GM12878 (cell line): ENCODE measurements around the gene AJUBA. TPM values are rescaled to one million over a fixed set of nuclear protein-coding genes. Genes with fewer than 3 reads are reported as not detected.

Source experiments
- ATAC-seq: fragments of 200-7000 bp; cut with Tn5 transposase; 3 replicates; pipeline ENCODE4 v1.9.1; 2020; ENCODE audit warnings: mild to moderate bottlenecking, moderate library complexity
- BruUV-seq: library from RNA; stranded (reverse); fragments of 400-500 nt; replicated peaks from 2 replicates; lab custom pipeline; 2021; lab: Mats Ljungman, UMichigan
- CTCF ChIA-PET: fragments of 300-600 bp; sonication (Branson Sonifier 250); formaldehyde crosslinking; extraction: SDS; loops from one replicate; lab custom pipeline; 2021; ENCODE audit warnings: inconsistent platforms; lab: Yijun Ruan, JAX
- POLR2A ChIA-PET: fragments of 350-600 bp; formaldehyde crosslinking; extraction: SDS; loops from one replicate; lab custom pipeline; 2021; ENCODE audit warnings: inconsistent platforms; lab: Charles Lee
- RAD21 ChIA-PET: fragments of 300-600 bp; sonication (Branson Sonifier 250); formaldehyde crosslinking; loops from one replicate; lab custom pipeline; 2023; ENCODE audit warnings: antibody characterized with exemption; ENCODE audit not compliant: unreplicated experiment; lab: Charles Lee
- SMC1A ChIA-PET: fragments of 300-600 bp; sonication (Branson Sonifier 250); formaldehyde crosslinking; loops from one replicate; lab custom pipeline; 2023; ENCODE audit not compliant: unreplicated experiment, uncharacterized antibody; lab: Charles Lee
- DNase-seq: peaks from one replicate; pipeline ENCODE4 v3.0.0-alpha.2; 2011; ENCODE audit warnings: low read depth, low spot score
- FAIRE-seq: peaks from 3 replicates; lab custom pipeline; 2011; peaks lifted over from hg19 to GRCh38; lab: Jason Lieb, UNC
- H2AFZ ChIP-seq: 2 replicates; pipeline ENCODE4 v1.6.0; 2011; ENCODE audit warnings: low read depth, low read length, control low read depth; ENCODE audit not compliant: control insufficient read depth
- H3K27ac ChIP-seq: 2 replicates; pipeline ENCODE4 v1.5.1; 2011; ENCODE audit warnings: control low read depth; ENCODE audit not compliant: control insufficient read depth, insufficient read depth
- H3K27me3 ChIP-seq, 2 experiments: replicated peaks in 1 of 2; 2 replicates each; pipeline versions ENCODE4 v1.6.0 to v1.6.1; 2011; ENCODE audit warnings: low read length in 1 of 2; ENCODE audit not compliant: control insufficient read depth in 2 of 2, insufficient read depth in 2 of 2
- H3K36me3 ChIP-seq, 2 experiments: 2 replicates each; pipeline ENCODE4 v1.5.1; 2011; ENCODE audit warnings: low read length in 1 of 2; ENCODE audit not compliant: control insufficient read depth in 2 of 2, insufficient read depth in 2 of 2
- H3K4me1 ChIP-seq: 2 replicates; pipeline ENCODE4 v1.6.1; 2011; ENCODE audit warnings: mild to moderate bottlenecking, low read length, moderate library complexity, mixed read lengths; ENCODE audit not compliant: control insufficient read depth, insufficient read depth
- H3K4me2 ChIP-seq: 2 replicates; pipeline ENCODE4 v1.6.0; 2011; ENCODE audit warnings: control low read depth; ENCODE audit not compliant: control insufficient read depth, insufficient read depth
- H3K4me3 ChIP-seq: fragments of 200-600 bp; sonication (generic); 2 replicates; pipeline ENCODE4 v1.5.1; 2016
- H3K79me2 ChIP-seq: 2 replicates; pipeline ENCODE4 v1.6.0; 2011; ENCODE audit warnings: low read length; ENCODE audit not compliant: control insufficient read depth, insufficient read depth
- H3K9ac ChIP-seq: 2 replicates; pipeline ENCODE4 v1.8.0; 2011; ENCODE audit warnings: low read length, control low read depth, mixed read lengths; ENCODE audit not compliant: control insufficient read depth, insufficient read depth
- H3K9me3 ChIP-seq: replicated peaks from 3 replicates; pipeline ENCODE4 v1.5.1; 2011; ENCODE audit warnings: mild to moderate bottlenecking, low read length; ENCODE audit not compliant: control insufficient read depth, insufficient read depth
- H4K20me1 ChIP-seq: 2 replicates; pipeline ENCODE4 v1.6.0; 2011; ENCODE audit not compliant: control insufficient read depth, insufficient read depth
- CHD2 ChIP-seq: IDR thresholded peaks from 2 replicates; pipeline ENCODE4 v1.6.1; 2011; ENCODE audit warnings: low read depth, low read length, improper control_type of control experiment, borderline replicate concordance
- ELK1 ChIP-seq: IDR thresholded peaks from 2 replicates; pipeline ENCODE4 v1.6.1; 2012; ENCODE audit warnings: low read depth, low read length, improper control_type of control experiment
- HCFC1 ChIP-seq: fragments of 150-350 bp; IDR thresholded peaks from 2 replicates; pipeline ENCODE4 v1.6.1; 2014; ENCODE audit warnings: low read length
- HDAC2 ChIP-seq: fragments of 200-600 bp; sonication (generic); IDR thresholded peaks from 2 replicates; pipeline ENCODE4 v1.6.1; 2017
- MYC ChIP-seq: IDR thresholded peaks from 2 replicates; pipeline ENCODE4 v1.6.1; 2011; ENCODE audit warnings: mild to moderate bottlenecking, low read length, moderate library complexity, inconsistent platforms; ENCODE audit not compliant: insufficient read depth, insufficient replicate concordance, insufficient read length, severe bottlenecking
- SREBF2 ChIP-seq: IDR thresholded peaks from 2 replicates; pipeline ENCODE4 v1.6.1; 2012; ENCODE audit warnings: mild to moderate bottlenecking, low read length
- STAT3 ChIP-seq: IDR thresholded peaks from 2 replicates; pipeline ENCODE4 v1.6.1; 2011; ENCODE audit warnings: low read depth, low read length, improper control_type of control experiment
- TBL1XR1 ChIP-seq: IDR thresholded peaks from 2 replicates; pipeline ENCODE4 v1.6.1; 2012; ENCODE audit warnings: low read depth, low read length, improper control_type of control experiment
- TCF7 ChIP-seq: IDR thresholded peaks from 2 replicates; pipeline ENCODE4 v1.6.1; 2014; ENCODE audit warnings: antibody characterized with exemption, borderline replicate concordance
- WGBS: methylation state at CpG from one replicate; pipeline ENCODE4 v1.1.6; 2016; ENCODE audit warnings: low lambda C conversion rate; ENCODE audit not compliant: insufficient replicate concordance, insufficient coverage; ENCODE audit errors: missing lambda C conversion rate; 5-methylcytosine and 5-hydroxymethylcytosine counted together
- in situ Hi-C: fragments of 300-500 bp; cut with MboI; formaldehyde crosslinking; loops from 9 replicates; pipeline ENCODE4 v1.14.3; 2018; ENCODE audit warnings: mixed read lengths
- intact Hi-C: fragments of 100-400 bp; cut with micrococcal nuclease; formaldehyde crosslinking; loops from one replicate; pipeline ENCODE4 v1.14.2; 2022; ENCODE audit not compliant: unreplicated experiment
- polyA plus RNA-seq, 11 experiments: library from polyadenylated mRNA; depleted of rRNA in 4 of 11; unstranded in 6 of 11; stranded (reverse) in 5 of 11; fragments of >200 nt; fragmentation: Nextera tagmentation in 4 of 11; fragmentation: Illumina TruSeq in 1 of 11; extraction: Ambion mirVana in 4 of 11; extraction: Trizol in 1 of 11; gene quantifications; 1 replicate in 1 of 11; 2 replicates in 10 of 11; pipeline versions ENCODE4 v1.2.1 to v1.2.3, GENCODE V29; 2011 to 2016; ENCODE audit warnings: inconsistent platforms in 2 of 11, missing spikeins in 2 of 11, low read depth in 1 of 11
- total RNA-seq, 4 experiments: library from RNA; depleted of rRNA in 3 of 4; stranded (reverse); fragments of >200 nt in 3 of 4; fragmentation: Illumina TruSeq in 1 of 4; extraction: Trizol in 1 of 4; gene quantifications; 2 replicates each; pipeline versions ENCODE4 v1.2.1 to v1.2.3, GENCODE V29; 2013 to 2021
- TF ChIP-seq, protein P1 (sequence below): IDR thresholded peaks from 2 replicates; pipeline ENCODE4 v1.6.1; 2011; ENCODE audit warnings: low read depth, low read length, improper control_type of control experiment, borderline replicate concordance
- TF ChIP-seq, protein P2 (sequence below): fragments of 450-650 bp; IDR thresholded peaks from 2 replicates; pipeline ENCODE4 v1.6.1; 2017; ENCODE audit warnings: mild to moderate bottlenecking, moderate library complexity

The AJUBA gene
- total and polyA plus RNA-seq, 10 of the 15 experiments (the other 5 are each of a cell fraction or from before 2014, with no cell fraction given) = 0.03 to 18.1 (median 0.36) TPM; not detected in 1

DNA sequence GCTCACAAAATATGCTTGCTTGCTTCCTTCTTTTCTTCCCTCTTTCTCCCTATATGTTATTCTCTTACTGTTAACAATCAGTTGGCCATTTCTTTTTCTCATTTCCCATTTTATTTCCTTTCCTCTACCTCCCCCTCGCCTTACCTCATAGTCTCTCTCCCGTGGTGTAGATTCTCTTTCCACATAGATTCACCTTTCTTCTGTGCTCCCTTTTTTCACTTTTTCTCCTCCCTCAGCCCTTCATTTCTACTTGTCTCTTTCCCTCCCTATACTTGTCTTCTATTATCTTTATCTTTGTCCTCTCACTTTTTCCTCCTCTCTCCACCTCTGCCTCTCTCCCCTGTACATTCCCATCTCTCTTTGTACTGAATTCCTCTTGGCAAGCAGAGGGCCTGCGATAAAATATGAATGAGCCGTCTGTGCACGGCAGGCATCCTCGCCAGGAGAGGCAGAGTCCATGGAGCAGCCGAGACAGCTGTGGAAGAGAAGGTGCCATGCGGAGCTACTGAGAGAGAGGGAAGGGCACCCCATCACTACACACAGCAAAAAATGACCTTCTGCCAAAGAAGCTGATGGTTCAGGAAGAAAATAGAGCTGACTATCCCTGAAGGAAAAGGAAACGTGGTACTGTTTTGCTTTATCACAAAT lies 15.4 kb upstream of the AJUBA start:
- Histone ChIP-seq H3K79me2 (no peaks in the 10 kb centered on the region), H3K4me1 (no peaks in the 10 kb centered on the region), H3K27me3 (no peaks in the 10 kb centered on the region), H4K20me1 (no peaks in the 10 kb centered on the region), H3K4me2 (no peak overlapping the region), H2AFZ (no peak overlapping the region), H3K27ac (no peak overlapping the region), H3K9me3 (no peaks in the 10 kb centered on the region), H3K4me3 (no peak overlapping the region), H3K9ac (no peak overlapping the region), H3K36me3 (no peaks in the 10 kb centered on the region)
- TF ChIP-seq TCF7 (no peak), HCFC1 (no peak), ELK1 (no peak), SREBF2 (no peak), MYC (no peak), TBL1XR1 (no peak), CHD2 (no peak), STAT3 (no peak), HDAC2 (no peak)
- TF ChIP-seq, protein P1, sequence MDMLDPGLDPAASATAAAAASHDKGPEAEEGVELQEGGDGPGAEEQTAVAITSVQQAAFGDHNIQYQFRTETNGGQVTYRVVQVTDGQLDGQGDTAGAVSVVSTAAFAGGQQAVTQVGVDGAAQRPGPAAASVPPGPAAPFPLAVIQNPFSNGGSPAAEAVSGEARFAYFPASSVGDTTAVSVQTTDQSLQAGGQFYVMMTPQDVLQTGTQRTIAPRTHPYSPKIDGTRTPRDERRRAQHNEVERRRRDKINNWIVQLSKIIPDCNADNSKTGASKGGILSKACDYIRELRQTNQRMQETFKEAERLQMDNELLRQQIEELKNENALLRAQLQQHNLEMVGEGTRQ = no peak
- TF ChIP-seq, protein P2, sequence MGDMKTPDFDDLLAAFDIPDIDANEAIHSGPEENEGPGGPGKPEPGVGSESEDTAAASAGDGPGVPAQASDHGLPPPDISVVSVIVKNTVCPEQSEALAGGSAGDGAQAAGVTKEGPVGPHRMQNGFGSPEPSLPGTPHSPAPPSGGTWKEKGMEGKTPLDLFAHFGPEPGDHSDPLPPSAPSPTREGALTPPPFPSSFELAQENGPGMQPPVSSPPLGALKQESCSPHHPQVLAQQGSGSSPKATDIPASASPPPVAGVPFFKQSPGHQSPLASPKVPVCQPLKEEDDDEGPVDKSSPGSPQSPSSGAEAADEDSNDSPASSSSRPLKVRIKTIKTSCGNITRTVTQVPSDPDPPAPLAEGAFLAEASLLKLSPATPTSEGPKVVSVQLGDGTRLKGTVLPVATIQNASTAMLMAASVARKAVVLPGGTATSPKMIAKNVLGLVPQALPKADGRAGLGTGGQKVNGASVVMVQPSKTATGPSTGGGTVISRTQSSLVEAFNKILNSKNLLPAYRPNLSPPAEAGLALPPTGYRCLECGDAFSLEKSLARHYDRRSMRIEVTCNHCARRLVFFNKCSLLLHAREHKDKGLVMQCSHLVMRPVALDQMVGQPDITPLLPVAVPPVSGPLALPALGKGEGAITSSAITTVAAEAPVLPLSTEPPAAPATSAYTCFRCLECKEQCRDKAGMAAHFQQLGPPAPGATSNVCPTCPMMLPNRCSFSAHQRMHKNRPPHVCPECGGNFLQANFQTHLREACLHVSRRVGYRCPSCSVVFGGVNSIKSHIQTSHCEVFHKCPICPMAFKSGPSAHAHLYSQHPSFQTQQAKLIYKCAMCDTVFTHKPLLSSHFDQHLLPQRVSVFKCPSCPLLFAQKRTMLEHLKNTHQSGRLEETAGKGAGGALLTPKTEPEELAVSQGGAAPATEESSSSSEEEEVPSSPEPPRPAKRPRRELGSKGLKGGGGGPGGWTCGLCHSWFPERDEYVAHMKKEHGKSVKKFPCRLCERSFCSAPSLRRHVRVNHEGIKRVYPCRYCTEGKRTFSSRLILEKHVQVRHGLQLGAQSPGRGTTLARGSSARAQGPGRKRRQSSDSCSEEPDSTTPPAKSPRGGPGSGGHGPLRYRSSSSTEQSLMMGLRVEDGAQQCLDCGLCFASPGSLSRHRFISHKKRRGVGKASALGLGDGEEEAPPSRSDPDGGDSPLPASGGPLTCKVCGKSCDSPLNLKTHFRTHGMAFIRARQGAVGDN = no peak
- in situ Hi-C loops (no loop called here), intact Hi-C loops (no loop called here)
- no TSS peak for BruUV-seq
- ATAC-seq (no peak), DNase-seq (no peak), FAIRE-seq (no peak)
- WGBS = 87% methylated on average over 9 of the region's 9 CpGs
- RAD21 ChIA-PET = interaction anchor here (1.1 to 7.5 kb wide), 2 partner anchors 11 to 59 kb away, joined by 3 to 166 read pairs; partner anchors contain the start of gene CDH24
- POLR2A ChIA-PET = interaction anchor here (1.1 kb wide), 1 partner anchor 9 kb away, joined by 3 read pairs; no protein-coding TSS in a partner anchor
- CTCF ChIA-PET = interaction anchor here (1.0 to 25.0 kb wide), 5 partner anchors 10 to 57 kb away, joined by 4 to 853 read pairs (median 108); partner anchors contain the start of genes AJUBA and CDH24
- SMC1A ChIA-PET = interaction anchor here (6.9 kb wide), 1 partner anchor 10 kb away, joined by 67 read pairs; no protein-coding TSS in a partner anchor
